HepG2 (cell line): ENCODE data around the gene AXIN2. TPM values are rescaled to one million over a fixed set of nuclear protein-coding genes. Genes with fewer than 3 reads are reported as not detected.
A peak's percentile ranks its signal among the peaks of the same experiment; 100 is the strongest.

Source experiments
- CHD2 ChIP-seq: IDR thresholded peaks from 2 replicates; pipeline ENCODE4 v1.6.1; 2011; ENCODE audit warnings: low read depth, low read length, improper control_type of control experiment
- FOXK2 ChIP-seq: fragments of 450-650 bp; IDR thresholded peaks from 2 replicates; pipeline ENCODE4 v1.6.1; 2016
- GATAD2A ChIP-seq: IDR thresholded peaks from 2 replicates; pipeline ENCODE4 v1.6.1; 2016
- HNF1B ChIP-seq: sonication (generic); formaldehyde crosslinking; IDR thresholded peaks from 2 replicates; pipeline ENCODE4 v1.5.1; 2020; ENCODE audit warnings: mild to moderate bottlenecking, moderate library complexity, missing genetic modification reagents
- YEATS4 ChIP-seq: sonication (generic); formaldehyde crosslinking; IDR thresholded peaks from 2 replicates; pipeline ENCODE4 v1.4.0; 2020; ENCODE audit warnings: missing genetic modification reagents, borderline replicate concordance
- ZBTB4 ChIP-seq: sonication (generic); formaldehyde crosslinking; IDR thresholded peaks from 2 replicates; pipeline ENCODE4 v1.4.0; 2020; ENCODE audit warnings: missing genetic modification reagents, mild to moderate bottlenecking, borderline replicate concordance
- ZNF550 ChIP-seq: sonication (generic); formaldehyde crosslinking; IDR thresholded peaks from 2 replicates; pipeline ENCODE4 v1.4.0; 2020; ENCODE audit warnings: mild to moderate bottlenecking, missing genetic modification reagents, borderline replicate concordance
- polyA plus RNA-seq, 8 experiments: library from polyadenylated mRNA; depleted of rRNA in 3 of 8; stranded (reverse) in 7 of 8; unstranded in 1 of 8; fragments of >200 nt; fragmentation: Illumina TruSeq in 4 of 8; extraction: Trizol in 4 of 8; gene quantifications; 2 replicates each; pipeline versions ENCODE4 v1.2.1 to v1.2.3, GENCODE V29; 2011 to 2016; ENCODE audit warnings: low read depth in 4 of 8, missing spikeins in 1 of 8, mixed read lengths in 1 of 8; ENCODE audit not compliant: insufficient read depth in 1 of 8
- total RNA-seq, 5 experiments: library from RNA; depleted of rRNA; stranded (reverse); fragments of >200 nt; fragmentation: Illumina TruSeq; extraction: Trizol; gene quantifications; 2 replicates each; pipeline ENCODE4 v1.2.3, GENCODE V29; 2016; ENCODE audit warnings: low read depth in 1 of 5

Gene AXIN2
- total and polyA plus RNA-seq, 2 of the 13 experiments (the other 11 are each of a cell fraction or from before 2014, with no cell fraction given) = 58.6 to 63.4 TPM

GRCh38 chr17:65556014-65556909 is 5.2 kb downstream of the AXIN2 start (continued):
- TF ChIP-seq ZBTB4 (CRISPR knock-in tag) = peak; percentile 64; the same call in 1 of the 2 replicates
- TF ChIP-seq FOXK2 = no peak
- TF ChIP-seq GATAD2A = 0 out of 2 replicates have a peak, but pooled peaks have one; percentile 19
- peak; percentile 69; the same call in 1 of the 2 replicates for TF ChIP-seq ZNF550 (CRISPR knock-in tag)
- peak; percentile 43; the same call in 1 of the 2 replicates for TF ChIP-seq HNF1B (CRISPR knock-in tag)
- 0 out of 2 replicates have a peak, but pooled peaks have one; percentile 39 for TF ChIP-seq YEATS4 (CRISPR knock-in tag)
- 0 out of 2 replicates have a peak, but pooled peaks have one; percentile 20 for TF ChIP-seq CHD2
